Measurements from ENCODE around the gene ESYT2. TPM values are rescaled to one million over a fixed set of nuclear protein-coding genes. Genes with fewer than 3 reads are reported as not detected.

The ESYT2 gene
- polyA plus RNA-seq, 1 of the 3 experiments (the other 2 are of a cell fraction): 34.2 TPM

DNA sequence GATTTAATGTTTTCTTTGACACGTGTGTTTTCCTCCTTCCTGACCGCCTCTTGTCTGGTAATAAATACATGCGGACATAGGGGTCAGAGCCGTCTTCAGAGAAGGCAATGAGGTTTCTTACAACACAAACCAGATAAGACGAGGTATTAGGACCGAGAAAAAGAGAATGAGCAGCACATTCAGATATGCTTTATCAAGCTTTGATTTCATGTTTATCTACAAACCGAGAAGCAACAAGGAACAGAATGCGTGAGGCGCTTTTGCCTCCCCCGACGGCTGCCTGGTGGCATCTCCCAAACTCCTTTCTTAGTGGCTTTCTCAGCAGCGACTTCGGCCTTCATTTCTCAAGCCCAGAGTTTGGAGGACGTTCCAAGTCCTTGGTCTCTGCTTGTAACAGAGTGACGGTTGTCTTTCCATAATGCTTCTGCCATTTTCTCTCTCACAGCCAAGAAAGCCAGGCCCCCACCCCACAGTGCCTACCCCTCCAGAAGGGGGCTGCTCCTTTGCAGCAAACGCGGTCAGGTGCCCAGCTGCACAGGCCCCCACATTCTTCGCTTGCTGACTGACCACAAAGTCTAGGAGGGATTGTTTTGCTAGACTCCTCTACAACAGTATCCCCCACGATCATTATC, 92.1 kb downstream of the ESYT2 start:
- no peak for TF ChIP-seq CHD2 (IDR thresholded peaks at IDR 0.05; ENCODE audit: low read length, partially characterized antibody)
- no peak for TF ChIP-seq NFIC (IDR thresholded peaks at IDR 0.05; ENCODE audit: borderline replicate concordance)
- TF ChIP-seq IRF3 (IDR thresholded peaks at IDR 0.05; ENCODE audit: low read depth, low read length): no peak
- TF ChIP-seq RXRA (IDR thresholded peaks at IDR 0.05; ENCODE audit: borderline replicate concordance, low read depth): no peak
- TF ChIP-seq, protein P1, sequence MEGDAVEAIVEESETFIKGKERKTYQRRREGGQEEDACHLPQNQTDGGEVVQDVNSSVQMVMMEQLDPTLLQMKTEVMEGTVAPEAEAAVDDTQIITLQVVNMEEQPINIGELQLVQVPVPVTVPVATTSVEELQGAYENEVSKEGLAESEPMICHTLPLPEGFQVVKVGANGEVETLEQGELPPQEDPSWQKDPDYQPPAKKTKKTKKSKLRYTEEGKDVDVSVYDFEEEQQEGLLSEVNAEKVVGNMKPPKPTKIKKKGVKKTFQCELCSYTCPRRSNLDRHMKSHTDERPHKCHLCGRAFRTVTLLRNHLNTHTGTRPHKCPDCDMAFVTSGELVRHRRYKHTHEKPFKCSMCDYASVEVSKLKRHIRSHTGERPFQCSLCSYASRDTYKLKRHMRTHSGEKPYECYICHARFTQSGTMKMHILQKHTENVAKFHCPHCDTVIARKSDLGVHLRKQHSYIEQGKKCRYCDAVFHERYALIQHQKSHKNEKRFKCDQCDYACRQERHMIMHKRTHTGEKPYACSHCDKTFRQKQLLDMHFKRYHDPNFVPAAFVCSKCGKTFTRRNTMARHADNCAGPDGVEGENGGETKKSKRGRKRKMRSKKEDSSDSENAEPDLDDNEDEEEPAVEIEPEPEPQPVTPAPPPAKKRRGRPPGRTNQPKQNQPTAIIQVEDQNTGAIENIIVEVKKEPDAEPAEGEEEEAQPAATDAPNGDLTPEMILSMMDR (IDR thresholded peaks at IDR 0.05): no peak
- TF ChIP-seq TAF1 (IDR thresholded peaks at IDR 0.05; ENCODE audit: borderline replicate concordance, low read depth, low read length): no peak
- TF ChIP-seq RAD21 (IDR thresholded peaks at IDR 0.05; ENCODE audit: low read length): no peak
- no peak for TF ChIP-seq SMC3 (IDR thresholded peaks at IDR 0.05; ENCODE audit: low read depth, low read length)
- no peak for TF ChIP-seq YY1 (IDR thresholded peaks at IDR 0.05; ENCODE audit: low read depth)
- TF ChIP-seq POLR2AphosphoS5 (IDR thresholded peaks at IDR 0.05; ENCODE audit: low read depth, low read length): no peak
- TF ChIP-seq TCF12 (IDR thresholded peaks at IDR 0.05): no peak
- TF ChIP-seq MEF2A (IDR thresholded peaks at IDR 0.05; ENCODE audit: borderline replicate concordance, low read depth): no peak
- TF ChIP-seq FOXJ3 (CRISPR knock-in tag; IDR thresholded peaks at IDR 0.05): no peak
- no peak for TF ChIP-seq EP300 (IDR thresholded peaks at IDR 0.05; ENCODE audit: borderline replicate concordance in 1 of 2, low read depth in 1 of 2, low read length in 1 of 2)
- no peak for TF ChIP-seq USF1 (IDR thresholded peaks at IDR 0.05; ENCODE audit: borderline replicate concordance, low read depth)
- no peak for TF ChIP-seq TEAD4 (IDR thresholded peaks at IDR 0.05; ENCODE audit: borderline replicate concordance, insufficient read depth)
- TF ChIP-seq PBX3 (IDR thresholded peaks at IDR 0.05): no peak
- TF ChIP-seq JUND (IDR thresholded peaks at IDR 0.05): no peak
- no peak for TF ChIP-seq FOSL2 (IDR thresholded peaks at IDR 0.05; ENCODE audit: borderline replicate concordance, low read depth)
- TF ChIP-seq REST (IDR thresholded peaks at IDR 0.05; ENCODE audit: low read depth, low read length): no peak
- 95% methylated on average over 19 of the region's 19 CpGs for WGBS (ENCODE audit: low lambda C conversion rate)
- peaks cover 66 to 73% of the 10 kb centered on the region in 2 experiments for H3K36me3 ChIP-seq (replicated peaks in 1 of 2; ENCODE audit: control insufficient read depth in 1 of 2, insufficient read depth in 2 of 2, low read length in 1 of 2)
- H3K9me3 ChIP-seq: no peaks in the 10 kb centered on the region
- H3K27me3 ChIP-seq (ENCODE audit: insufficient read depth): no peaks in the 10 kb centered on the region
- no peak overlapping the region for H3K9ac ChIP-seq
- POLR2A ChIA-PET: no interaction called here
- peaks cover 14% of the 10 kb centered on the region for H3F3A ChIP-seq (replicated peaks; ENCODE audit: insufficient read depth)
- H3K27ac ChIP-seq (ENCODE audit: low read depth in 2 of 2, low read length in 1 of 2): no peak overlapping the region
- H4K20me1 ChIP-seq (ENCODE audit: insufficient read depth): no peaks in the 10 kb centered on the region
- CTCF ChIA-PET: interaction anchor here (1.5 kb wide), 1 partner anchor 14 kb away, joined by 4 read pairs; no protein-coding TSS in a partner anchor
- H3K4me2 ChIP-seq: no peak overlapping the region
- H3K4me1 ChIP-seq (ENCODE audit: control insufficient read depth in 1 of 2, insufficient read depth in 2 of 2, low read depth in 1 of 2, low read length in 1 of 2): no peaks in the 10 kb centered on the region; a peak in 1 of 4 replicates
- H3K4me3 ChIP-seq (ENCODE audit: low read depth in 2 of 2, low read length in 1 of 2): no peak overlapping the region
- H3K9me2 ChIP-seq: no peaks in the 10 kb centered on the region
- H2AFZ ChIP-seq (ENCODE audit: low read depth): no peak overlapping the region
- no peak for DNase-seq
- H3K79me2 ChIP-seq (ENCODE audit: insufficient read depth): no peaks in the 10 kb centered on the region

Measured in SK-N-SH (cell line).